NCI-H146 (cell line): ENCODE data around the gene YJEFN3.

Source experiments
- DNase-seq: peaks from one replicate; lab custom pipeline; 2025; lab: John Stamatoyannopoulos, UW

The YJEFN3 gene

GRCh38 chr19:19528721-19529490 lies at the start of gene YJEFN3:
TSS of gene YJEFN3 (plus strand) at chr19:19528911. CDS start at chr19:19528933, 22 bp downstream.
- DNase-seq = no peak

DNA sequence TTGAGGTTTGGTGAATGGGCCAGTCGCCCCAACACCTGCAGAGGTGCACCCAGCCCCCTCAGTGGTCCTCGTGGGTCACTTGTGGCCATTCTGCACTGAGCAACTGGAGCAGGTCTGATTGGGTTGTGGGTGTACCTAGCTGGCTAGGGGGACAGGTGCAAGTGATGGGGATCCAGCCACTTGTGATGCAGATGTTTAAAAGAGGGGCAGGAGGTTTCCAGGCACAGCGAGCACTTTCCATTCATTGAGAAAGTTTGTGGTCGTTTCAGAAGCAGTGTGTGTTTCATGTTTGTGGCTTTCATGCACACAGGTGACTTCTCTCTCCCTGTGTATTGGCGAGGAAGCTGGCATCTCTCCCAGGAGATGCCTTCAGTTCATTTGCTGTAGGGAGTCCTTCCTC lies 48.0 kb upstream of the YJEFN3 start:
- no peak for DNase-seq

GRCh38 chr19:19482809-19483596 lies 45.7 kb upstream of the YJEFN3 start:
- no peak for DNase-seq

DNA sequence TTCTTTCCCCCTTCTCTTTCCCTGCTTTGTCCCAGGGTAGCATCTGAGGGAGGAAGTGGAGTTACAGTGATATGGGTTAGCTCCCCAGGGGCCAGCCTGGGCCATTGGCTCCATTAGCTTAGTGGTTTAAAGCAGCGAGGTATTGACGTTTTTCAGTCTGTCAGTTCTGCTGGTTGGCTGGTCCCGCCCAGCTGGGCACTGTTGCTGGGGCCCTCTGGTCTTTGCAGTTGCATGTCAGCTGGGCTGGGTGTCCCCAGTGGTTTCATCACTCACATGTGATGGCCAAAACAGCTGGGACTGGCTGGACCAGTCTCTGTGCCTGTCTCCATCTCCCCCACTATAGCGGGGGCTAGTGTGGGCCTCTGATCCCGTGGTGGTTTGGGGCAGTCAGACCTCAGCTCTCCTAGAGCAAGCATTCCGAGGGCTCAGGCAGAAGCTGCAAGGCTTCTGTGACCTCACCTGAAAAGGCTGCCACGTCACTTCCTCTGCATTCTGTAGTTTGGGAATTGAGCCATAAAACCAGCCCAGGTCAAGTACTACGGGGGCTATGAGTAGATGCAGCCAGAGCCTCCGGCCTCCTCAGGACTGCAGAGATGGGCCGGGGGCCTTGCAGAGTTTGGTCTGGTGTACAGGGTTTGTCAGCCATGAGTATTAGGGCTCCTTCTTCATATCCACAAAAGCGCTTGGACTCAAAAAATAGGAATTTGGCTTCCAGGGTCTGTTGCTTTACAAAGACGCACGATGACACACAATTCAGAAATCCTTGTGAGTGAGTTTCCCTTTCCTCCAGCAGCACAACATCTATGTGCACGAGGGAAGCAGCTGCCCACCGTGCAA lies 43.3 kb upstream of the YJEFN3 start:
- no peak for DNase-seq

GRCh38 chr19:19485998-19486290 lies 42.8 kb upstream of the YJEFN3 start:
- DNase-seq = no peak

DNA sequence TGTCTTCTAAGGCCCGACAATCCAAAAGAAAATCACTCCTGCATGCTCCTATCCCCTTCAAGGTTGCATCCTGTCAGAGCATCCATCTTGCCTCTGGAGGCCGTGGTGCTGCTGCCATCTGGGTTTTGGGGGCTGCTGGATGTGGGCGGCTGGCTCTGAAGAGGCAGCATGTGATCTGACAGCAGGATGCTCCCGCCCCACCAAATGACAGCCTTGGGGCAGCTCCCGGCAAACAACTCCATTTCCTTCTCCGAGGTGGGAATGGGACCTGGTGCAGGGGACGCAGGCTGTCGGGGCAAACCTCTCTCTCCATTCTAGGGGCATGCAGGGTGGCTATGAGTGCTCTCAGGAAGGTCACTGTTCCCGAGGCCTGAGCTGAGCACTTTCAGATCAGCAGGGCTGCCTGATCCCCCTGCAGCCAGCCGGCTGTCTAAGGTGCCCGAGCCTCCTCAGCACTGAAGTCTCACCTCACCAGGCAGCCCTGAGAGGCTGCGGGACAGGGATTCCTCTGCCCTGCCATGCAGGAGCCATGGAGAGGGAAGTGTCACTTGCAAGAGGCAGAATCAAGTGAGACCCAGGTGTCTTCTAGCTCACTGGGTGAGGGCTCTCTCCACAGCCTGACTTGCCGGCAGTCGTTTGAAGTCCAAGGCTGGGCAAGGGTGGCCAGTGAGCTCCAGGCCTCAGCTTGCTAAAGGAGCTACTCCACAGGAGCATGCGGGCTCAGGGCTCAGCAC lies 42.2 kb upstream of the YJEFN3 start:
- DNase-seq = no peak

- no peak for DNase-seq
These were observed 41.4 kb upstream of the YJEFN3 start for GRCh38 chr19:19487077-19487949.

- peak; percentile 32 for DNase-seq
These were observed 40.5 kb upstream of the YJEFN3 start for GRCh38 chr19:19487950-19488874.

- DNase-seq = peak; percentile 97
These were observed 39.6 kb upstream of the YJEFN3 start for GRCh38 chr19:19488875-19489690.

- no peak for DNase-seq
These were observed 38.9 kb upstream of the YJEFN3 start for GRCh38 chr19:19489804-19490204.

GRCh38 chr19:19490214-19490968 lies 38.3 kb upstream of the YJEFN3 start:
- peak; percentile 74 for DNase-seq

GRCh38 chr19:19491321-19492025 lies 37.2 kb upstream of the YJEFN3 start:
- DNase-seq = no peak

GRCh38 chr19:19492026-19492610 lies 36.6 kb upstream of the YJEFN3 start:
- DNase-seq = no peak

- DNase-seq = no peak
These were observed 34.7 kb upstream of the YJEFN3 start for GRCh38 chr19:19493841-19494546.

GRCh38 chr19:19495614-19496603 lies 32.8 kb upstream of the YJEFN3 start:
- no peak for DNase-seq
